ENCODE data around the gene OR6S1. TPM values are rescaled to one million over a fixed set of nuclear protein-coding genes. Genes with fewer than 3 reads are reported as not detected.
"Not testable (repeated sequence)": the region's sequence is repeated elsewhere in the genome, so short reads cannot be mapped to it uniquely, and the experiment has no call there.

Gene OR6S1
- total RNA-seq, 4 donors from 2014 or later = not detected

DNA sequence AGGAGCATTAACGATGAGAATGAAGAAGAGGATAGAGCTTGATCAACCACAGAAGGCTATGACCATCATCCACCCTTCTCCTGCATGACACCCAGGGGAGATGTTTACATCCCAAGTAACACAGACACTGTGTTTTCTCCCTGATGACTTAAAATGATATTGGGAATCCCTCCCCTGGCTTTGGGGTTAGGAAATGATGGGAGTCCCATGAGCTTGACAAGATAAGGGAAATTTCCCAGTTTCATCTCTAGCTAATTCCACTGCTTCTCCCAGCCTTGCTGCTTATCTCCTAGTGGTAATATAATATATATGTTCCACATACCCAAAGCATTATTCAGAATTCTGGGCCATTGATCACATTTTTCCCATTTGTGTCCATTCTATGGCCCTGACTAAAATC is 4.0 kb upstream of the OR6S1 start:
- Histone ChIP-seq H3K27ac (no peak overlapping the region), H3K27me3 (peaks cover 32% of the 10 kb centered on the region), H3K4me3 (no peak overlapping the region), H3K36me3 (no peaks in the 10 kb centered on the region), H3K9me3 (no peaks in the 10 kb centered on the region), H3K4me1 (no peaks in the 10 kb centered on the region)
- no peak for TF ChIP-seq POLR2A (IDR thresholded peaks at IDR 0.05)
- no peak for TF ChIP-seq POLR2AphosphoS5 (IDR thresholded peaks at IDR 0.05)
- no peak for TF ChIP-seq CTCF (IDR thresholded peaks at IDR 0.05)
- TF ChIP-seq EP300 (IDR thresholded peaks at IDR 0.05) = no peak
- DNase-seq (ENCODE audit: low spot score in 2 of 2) = no peak
- WGBS = 91% methylated on average over 1 of the region's 1 CpG

GRCh38 chr14:20644520-20644919 is 3.0 kb upstream of the OR6S1 start:
- Histone ChIP-seq H3K27ac (no peak overlapping the region), H3K27me3 (peaks cover 27% of the 10 kb centered on the region), H3K9me3 (no peaks in the 10 kb centered on the region), H3K36me3 (no peaks in the 10 kb centered on the region), H3K4me1 (no peaks in the 10 kb centered on the region), H3K4me3 (no peak overlapping the region)
- 88% methylated on average over 2 of the region's 2 CpGs for WGBS
- no peak for TF ChIP-seq CTCF (IDR thresholded peaks at IDR 0.05)
- TF ChIP-seq POLR2AphosphoS5 (IDR thresholded peaks at IDR 0.05) = no peak
- TF ChIP-seq POLR2A (IDR thresholded peaks at IDR 0.05) = no peak
- TF ChIP-seq EP300 (IDR thresholded peaks at IDR 0.05) = no peak
- no peak for DNase-seq (ENCODE audit: low spot score in 2 of 2)

- H3K27me3 ChIP-seq = peaks cover 22% of the 10 kb centered on the region
- 16% methylated on average over 3 of the region's 3 CpGs for WGBS
- H3K4me3 ChIP-seq; H3K36me3 ChIP-seq; DNase-seq (ENCODE audit: low spot score in 2 of 2); H3K27ac ChIP-seq; H3K9me3 ChIP-seq; H3K4me1 ChIP-seq: not testable (repeated sequence)
Measured at GRCh38 chr14:20642755-20643154, 1.3 kb upstream of the OR6S1 start.

GRCh38 chr14:20642182-20642581 is 691 bp upstream of the OR6S1 start:
- WGBS = 89% methylated on average over 7 of the region's 7 CpGs
- no peak for DNase-seq (ENCODE audit: low spot score in 2 of 2)
- Histone ChIP-seq H3K27ac (no peak overlapping the region), H3K9me3 (no peaks in the 10 kb centered on the region), H3K4me3 (no peak overlapping the region), H3K4me1 (no peaks in the 10 kb centered on the region), H3K27me3 (peaks cover 22% of the 10 kb centered on the region), H3K36me3 (no peaks in the 10 kb centered on the region)
- no peak for TF ChIP-seq POLR2AphosphoS5 (IDR thresholded peaks at IDR 0.05)
- TF ChIP-seq EP300 (IDR thresholded peaks at IDR 0.05) = no peak
- no peak for TF ChIP-seq CTCF (IDR thresholded peaks at IDR 0.05)
- no peak for TF ChIP-seq POLR2A (IDR thresholded peaks at IDR 0.05)

DNA sequence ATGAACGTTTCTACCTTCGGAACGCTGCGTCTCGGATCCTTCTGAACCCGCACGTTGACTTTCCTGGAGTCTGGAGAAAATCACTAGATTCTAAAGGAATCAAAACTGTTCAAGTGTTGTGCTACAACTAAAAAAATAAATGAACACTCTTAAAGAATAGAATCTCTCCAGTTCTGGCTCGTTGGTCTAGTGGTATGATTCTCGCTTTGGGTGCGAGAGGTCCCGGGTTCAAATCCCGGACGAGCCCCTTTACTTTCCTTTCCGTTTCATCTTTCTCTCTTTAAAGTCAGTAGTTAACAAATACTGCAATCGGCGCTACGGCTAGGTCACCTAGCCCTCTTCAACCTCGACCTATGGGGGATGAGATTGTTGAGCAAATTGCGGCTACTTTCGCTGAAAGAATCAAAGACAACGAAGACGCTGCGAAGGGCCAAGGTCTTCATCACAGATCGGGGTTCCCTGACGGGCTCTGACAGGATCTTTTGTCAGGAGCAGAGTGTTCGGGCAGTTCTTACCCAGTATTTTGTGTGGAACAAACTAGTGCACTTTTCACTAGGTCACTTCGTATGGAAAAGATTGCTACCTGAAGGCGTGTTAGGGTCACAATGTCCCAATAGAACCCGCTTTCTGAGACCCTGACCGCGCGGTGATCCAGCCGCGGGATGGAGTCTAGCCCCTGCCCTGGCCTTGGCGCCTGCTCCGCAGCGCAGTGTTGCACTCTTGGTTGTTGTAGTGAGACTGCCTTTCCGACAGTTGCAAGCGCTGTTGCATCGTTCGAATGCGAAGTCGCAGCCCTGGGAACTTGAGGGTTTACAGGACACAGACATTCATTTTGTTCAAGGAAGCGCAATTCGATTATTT is 8.4 kb downstream of the OR6S1 start:
- H3K4me3 ChIP-seq = peak overlapping the region; percentile 50
- no peak for TF ChIP-seq EP300 (IDR thresholded peaks at IDR 0.05)
- TF ChIP-seq POLR2AphosphoS5 (IDR thresholded peaks at IDR 0.05) = no peak
- no peak for TF ChIP-seq CTCF (IDR thresholded peaks at IDR 0.05)
- no peak for TF ChIP-seq POLR2A (IDR thresholded peaks at IDR 0.05)
- H3K36me3 ChIP-seq = no peaks in the 10 kb centered on the region
- no peak overlapping the region for H3K27ac ChIP-seq
- H3K4me1 ChIP-seq = peaks cover 30% of the 10 kb centered on the region
- no peak for DNase-seq (ENCODE audit: low spot score in 2 of 2)
- H3K9me3 ChIP-seq = no peaks in the 10 kb centered on the region
- peaks cover 4% of the 10 kb centered on the region for H3K27me3 ChIP-seq
- WGBS = 9% methylated on average over 42 of the region's 45 CpGs

Measured in suprapubic skin (tissue), 4 donors.